ENCODE measurements around the gene TP53I13. TPM values are rescaled to one million over a fixed set of nuclear protein-coding genes. Genes with fewer than 3 reads are reported as not detected.

The TP53I13 gene
- total and polyA plus RNA-seq, 2 of the 13 experiments (the other 11 are each of a cell fraction or from before 2014, with no cell fraction given): 16.9 to 25.7 TPM

- TF ChIP-seq IRF1 (CRISPR knock-in tag; IDR thresholded peaks at IDR 0.05; ENCODE audit: low read depth): no peak
- TF ChIP-seq ZNF781 (CRISPR knock-in tag; IDR thresholded peaks at IDR 0.05; ENCODE audit: borderline replicate concordance, not compliant biosample characterization): no peak
- no peak; the same call in none of the 2 replicates for TF ChIP-seq HIC2 (CRISPR knock-in tag; IDR thresholded peaks at IDR 0.05; ENCODE audit: low read depth)
- TF ChIP-seq EZH2 (conservative IDR thresholded peaks at IDR 0.05; ENCODE audit: low read depth, low read length): no peak
- TF ChIP-seq ZNF3 (CRISPR knock-in tag; IDR thresholded peaks at IDR 0.05): no peak
- TF ChIP-seq GTF2F1 (IDR thresholded peaks at IDR 0.05; ENCODE audit: low read length): no peak
- TF ChIP-seq ZNF615 (CRISPR knock-in tag; IDR thresholded peaks at IDR 0.05; ENCODE audit: borderline replicate concordance): no peak
- no peak for TF ChIP-seq ZNF878 (CRISPR knock-in tag; IDR thresholded peaks at IDR 0.05)
- TF ChIP-seq ZNF83 (CRISPR knock-in tag; IDR thresholded peaks at IDR 0.05; ENCODE audit: borderline replicate concordance): no peak
- TF ChIP-seq ZNF205 (CRISPR knock-in tag; IDR thresholded peaks at IDR 0.05): peak; percentile 39; the same call in 1 of the 2 replicates
- TF ChIP-seq HDAC1 (CRISPR knock-in tag; IDR thresholded peaks at IDR 0.05): peak; percentile 82
- no peak for TF ChIP-seq CSRNP1 (CRISPR knock-in tag; IDR thresholded peaks at IDR 0.05)
- no peak for TF ChIP-seq HNF4G (IDR thresholded peaks at IDR 0.05; ENCODE audit: borderline replicate concordance, low read depth, low read length)
- TF ChIP-seq HNF4G (CRISPR knock-in tag; IDR thresholded peaks at IDR 0.05; ENCODE audit: borderline replicate concordance, low read depth): 0 out of 2 replicates have a peak, but pooled peaks have one; percentile 6
- TF ChIP-seq MYNN (CRISPR knock-in tag; IDR thresholded peaks at IDR 0.05; ENCODE audit: low read depth): no peak; the same call in 1 of the 2 replicates
- TF ChIP-seq FOSL1 (CRISPR knock-in tag; IDR thresholded peaks at IDR 0.05; ENCODE audit: borderline replicate concordance): no peak
- peak; percentile 46; the same call in 1 of the 2 replicates for TF ChIP-seq ARID5B (CRISPR knock-in tag; IDR thresholded peaks at IDR 0.05)
- TF ChIP-seq ZNF616 (CRISPR knock-in tag; IDR thresholded peaks at IDR 0.05; ENCODE audit: low read depth): no peak
- TF ChIP-seq RFX5 (IDR thresholded peaks at IDR 0.05; ENCODE audit: low read depth, low read length): no peak
Measured at GRCh38 chr17:29591737-29592608, 23.5 kb downstream of the TP53I13 start (continued).

All from HepG2 (cell line).